Pancreas (tissue), 10 donors: Measurements from ENCODE around the gene PEX12. TPM values are rescaled to one million over a fixed set of nuclear protein-coding genes. Genes with fewer than 3 reads are reported as not detected.
"Not testable (repeated sequence)": the region's sequence is repeated elsewhere in the genome, so short reads cannot be mapped to it uniquely, and the experiment has no call there.

ENCODE experiments used
- ATAC-seq, 4 donors: fragments of 200-7000 bp; cut with Tn5 transposase; one replicate each; pipeline versions ENCODE4 v1.8.0 to v1.9.1; 2020; ENCODE audit warnings: mild to moderate bottlenecking in 4 of 4, moderate library complexity in 4 of 4
- DNase-seq, 6 donors: peaks; one replicate each; pipeline ENCODE4 v3.0.0-alpha.2; 2020
- FAIRE-seq: peaks from 2 replicates; lab custom pipeline; 2012; peaks lifted over from hg19 to GRCh38; lab: Jason Lieb, UNC
- H3K27ac ChIP-seq, 4 donors: fragments of 200-600 bp; sonication (generic); 1 replicate in 3 of 4; 2 replicates in 1 of 4; pipeline versions ENCODE4 v1.5.0 to v1.8.0; 2020
- H3K27me3 ChIP-seq, 4 donors: fragments of 200-600 bp; one replicate each; pipeline ENCODE4 v1.8.0; 2021
- H3K36me3 ChIP-seq, 3 donors: fragments of 200-600 bp; sonication (generic) in 1 of 3; one replicate each; pipeline versions ENCODE4 v1.5.0 to v1.8.0; 2020 to 2021
- H3K4me1 ChIP-seq, 3 donors: fragments of 200-600 bp; one replicate each; pipeline ENCODE4 v1.8.0; 2021
- H3K4me3 ChIP-seq, 4 donors: fragments of 200-600 bp; sonication (generic) in 2 of 4; one replicate each; pipeline versions ENCODE4 v1.5.0 to v1.8.0; 2020 to 2021
- H3K9me3 ChIP-seq, 4 donors: fragments of 200-600 bp; one replicate each; pipeline ENCODE4 v1.8.0; 2021
- CTCF ChIP-seq, 4 donors: fragments of 200-600 bp; sonication (generic) in 3 of 4; IDR thresholded peaks; one replicate each; pipeline versions ENCODE4 v1.5.0 to v1.8.0; 2021; ENCODE audit warnings: antibody characterized with exemption in 4 of 4
- WGBS, 2 donors: extraction: QIAGEN DNeasy Blood & Tissue Kit; methylation state at CpG; one replicate each; pipeline ENCODE4 v1.1.7; 2013; 5-methylcytosine and 5-hydroxymethylcytosine counted together
- intact Hi-C, 3 donors: fragments of 100-400 bp; cut with DNase I; formaldehyde crosslinking; loops; one replicate each; pipeline versions ENCODE4 v1.11.1 to v1.14.2; 2022
- polyA plus RNA-seq, 2 donors: library from polyadenylated mRNA; stranded (reverse); fragments of 200-250 nt; gene quantifications; one replicate each; pipeline ENCODE4 v1.2.3, GENCODE V29; 2013
- total RNA-seq, 6 donors: library from RNA; stranded (reverse); fragmentation: NEBNext Ultra II Directional in 4 of 6; extraction: Animal tissue kit (Norgen Biotek cat#: 25700) in 4 of 6; gene quantifications; one replicate each; pipeline versions ENCODE4 v1.2.1 to v1.2.4, GENCODE V29; 2021 to 2023
- donor health status: healthy with polysubstance abuse.
- donor health status: DM: no; HTN: no; CAD: no; lungs with moderate emphysema.
- donor health status: DM: no; HTN: no; CAD: no.
- donor health status: control.
- donor health status: control.
- donor health status: Bipolar disorder and iron deficiency.
- donor health status: DM: yes; HTN: yes; CAD: no.
- donor health status: DM: no; HTN: no; CAD: no.
- donor health status: DM: no; HTN: no; CAD: no.
- donor health status: DM: yes; HTN: yes; CAD: no.

Gene PEX12
- total and polyA plus RNA-seq, 8 donors: 1.1 to 3.5 (median 2.3) TPM

- TF ChIP-seq CTCF (IDR thresholded peaks at IDR 0.05): no peak
- intact Hi-C loops: loop anchor here in 1 of 3 donors (10.0 kb wide), 1 partner anchor 127 kb away; no protein-coding TSS in a partner anchor
- H3K9me3 ChIP-seq: no peaks in the 10 kb centered on the region
- 55 to 57% methylated on average over 2 of the region's 2 CpGs for WGBS, 2 donors
- no peak for DNase-seq
- H3K27me3 ChIP-seq: no peaks in the 10 kb centered on the region
- peak in 1 of 4 donors; percentile 35 for ATAC-seq
- no peak for FAIRE-seq
- H3K36me3 ChIP-seq: no peaks in the 10 kb centered on the region
- peaks cover 0 to 13% (median 11%) of the 10 kb centered on the region in 3 donors for H3K4me1 ChIP-seq
- H3K4me3 ChIP-seq: no peak overlapping the region
- no peak overlapping the region for H3K27ac ChIP-seq
Observed at GRCh38 chr17:35617505-35617904, 39.1 kb upstream of the PEX12 start.

- Histone ChIP-seq H3K9me3 (no peaks in the 10 kb centered on the region), H3K27me3 (no peaks in the 10 kb centered on the region), H3K27ac (no peak overlapping the region), H3K4me1 (peaks cover 0 to 13% (median 11%) of the 10 kb centered on the region in 3 donors), H3K4me3 (no peak overlapping the region), H3K36me3 (peaks cover 0 to under 1% (median 0%) of the 10 kb centered on the region in 3 donors)
- no peak for TF ChIP-seq CTCF (IDR thresholded peaks at IDR 0.05)
- DNase-seq (no peak), ATAC-seq (no peak), FAIRE-seq (no peak)
- intact Hi-C loops: loop anchor here in 1 of 3 donors (10.0 kb wide), 1 partner anchor 128 kb away; no protein-coding TSS in a partner anchor
- WGBS, 2 donors: 88 to 91% methylated on average over 7 of the region's 7 CpGs
Observed at GRCh38 chr17:35616536-35616935, 38.2 kb upstream of the PEX12 start.

GRCh38 chr17:35614810-35615209 is 36.4 kb upstream of the PEX12 start:
- peaks cover 0 to 18% (median 0%) of the 10 kb centered on the region in 3 donors for H3K36me3 ChIP-seq

GRCh38 chr17:35612924-35613521 is 34.7 kb upstream of the PEX12 start:
- DNase-seq: peak in 1 of 6 donors; percentile 45
- WGBS, 2 donors: 49 to 65% methylated on average over 2 of the region's 2 CpGs
- H3K4me3 ChIP-seq: no peak overlapping the region
- H3K36me3 ChIP-seq: peaks cover 0 to 34% (median 4%) of the 10 kb centered on the region in 3 donors
- no peaks in the 10 kb centered on the region for H3K9me3 ChIP-seq
- no peaks in the 10 kb centered on the region for H3K27me3 ChIP-seq
- peak in 2 of 4 donors; percentile 28 for TF ChIP-seq CTCF (IDR thresholded peaks at IDR 0.05)
- FAIRE-seq: no peak
- H3K4me1 ChIP-seq: peaks cover 0 to 8% (median 6%) of the 10 kb centered on the region in 3 donors
- H3K27ac ChIP-seq: no peak overlapping the region
- peak in 3 of 4 donors; percentile 68 to 70 (median 69) for ATAC-seq
- intact Hi-C loops: loop anchor here (5.0 to 10.0 kb wide), 2 partner anchors 132 to 134 kb away; no protein-coding TSS in a partner anchor

More at GRCh38 chr17:35614810-35615209, 36.4 kb upstream of the PEX12 start:
- Histone ChIP-seq H3K4me3 (no peak overlapping the region), H3K4me1 (peaks cover 0 to 13% (median 11%) of the 10 kb centered on the region in 3 donors), H3K9me3 (no peaks in the 10 kb centered on the region), H3K27ac (no peak overlapping the region), H3K27me3 (no peaks in the 10 kb centered on the region)
- 66 to 78% methylated on average over 3 of the region's 3 CpGs for WGBS, 2 donors
- no peak for DNase-seq
- intact Hi-C loops: loop anchor here (5.0 to 10.0 kb wide), 2 partner anchors 130 to 132 kb away; no protein-coding TSS in a partner anchor
- TF ChIP-seq CTCF (IDR thresholded peaks at IDR 0.05): no peak
- ATAC-seq: no peak
- FAIRE-seq: no peak

- H3K27ac ChIP-seq, ATAC-seq, H3K9me3 ChIP-seq, H3K4me3 ChIP-seq, FAIRE-seq, DNase-seq, H3K27me3 ChIP-seq, H3K4me1 ChIP-seq: not testable (repeated sequence)
- WGBS, 2 donors: 89 to 92% methylated on average over 12 of the region's 12 CpGs
- H3K36me3 ChIP-seq: peaks cover 0 to 38% (median 6%) of the 10 kb centered on the region in 3 donors
- intact Hi-C loops: loop anchor here (5.0 to 10.0 kb wide), 2 partner anchors 134 to 137 kb away; no protein-coding TSS in a partner anchor
Observed at GRCh38 chr17:35610746-35611145, 32.4 kb upstream of the PEX12 start.
